Suprapubic skin (tissue), 4 donors: ENCODE results near the gene SPRYD3.

Experiments
- CTCF ChIP-seq, 2 donors: fragments of 200-600 bp in 1 of 2; fragments of 450-650 bp in 1 of 2; sonication (generic) in 1 of 2; IDR thresholded peaks; one replicate each; pipeline ENCODE4 v1.5.1; 2016 to 2019; ENCODE audit warnings: antibody characterized with exemption in 2 of 2, mild to moderate bottlenecking in 1 of 2, moderate library complexity in 1 of 2
- POLR2A ChIP-seq, 2 donors: fragments of 450-650 bp; IDR thresholded peaks; one replicate each; pipeline ENCODE4 v1.6.1; 2017; ENCODE audit warnings: antibody characterized with exemption in 2 of 2, mild to moderate bottlenecking in 2 of 2, moderate library complexity in 2 of 2
- POLR2AphosphoS5 ChIP-seq, 3 donors: sonication (generic); formaldehyde crosslinking; IDR thresholded peaks; one replicate each; pipeline ENCODE4 v1.6.1; 2017; ENCODE audit warnings: antibody characterized with exemption in 3 of 3

- TF ChIP-seq CTCF (IDR thresholded peaks at IDR 0.05) (no peak), POLR2AphosphoS5 (IDR thresholded peaks at IDR 0.05) (no peak), POLR2A (IDR thresholded peaks at IDR 0.05) (no peak)
These were observed 20.3 kb downstream of the SPRYD3 start for GRCh38 chr12:53058674-53059433.
